AG04450 (cell line): Measurements from ENCODE around the gene MYLK. TPM values are rescaled to one million over a fixed set of nuclear protein-coding genes. Genes with fewer than 3 reads are reported as not detected.

Source experiments
- CTCF ChIA-PET: fragments of 300-600, 350-600 bp; formaldehyde crosslinking; extraction: SDS; loops from one replicate; lab custom pipeline; 2022; ENCODE audit warnings: antibody characterized with exemption, inconsistent platforms; lab: Charles Lee
- POLR2A ChIA-PET: fragments of 350-600 bp; formaldehyde crosslinking; extraction: SDS; loops from one replicate; lab custom pipeline; 2021; ENCODE audit warnings: antibody characterized with exemption, inconsistent platforms; lab: Yijun Ruan, JAX
- DNase-seq: peaks from one replicate; pipeline ENCODE4 v3.0.0-alpha.2; 2011; ENCODE audit warnings: low read depth, low spot score
- H3K27ac ChIP-seq: one replicate; pipeline ENCODE4 v1.5.1; 2012; ENCODE audit warnings: low read depth, low read length, control low read depth
- H3K27me3 ChIP-seq: one replicate; pipeline ENCODE4 v1.6.0; 2012; ENCODE audit warnings: low read length; ENCODE audit not compliant: control insufficient read depth, insufficient read depth
- H3K4me3 ChIP-seq: 2 replicates; pipeline ENCODE4 v1.5.1; 2011; ENCODE audit warnings: mild to moderate bottlenecking, low read depth, low read length, control low read depth
- H3K9me3 ChIP-seq: 2 replicates; pipeline ENCODE4 v1.5.1; 2012; ENCODE audit warnings: low read length; ENCODE audit not compliant: control insufficient read depth, insufficient read depth
- polyA plus RNA-seq: library from polyadenylated mRNA; depleted of rRNA; stranded (reverse); fragments of >200 nt; gene quantifications from 2 replicates; pipeline ENCODE4 v1.2.3, GENCODE V29; 2011
- TF ChIP-seq, protein P1 (sequence below): IDR thresholded peaks from 2 replicates; pipeline ENCODE4 v1.5.1; 2011; ENCODE audit warnings: low read depth, low read length, control low read depth, inconsistent platforms

MYLK gene
- polyA plus RNA-seq, 1 experiment, result 1,320 TPM

DNA sequence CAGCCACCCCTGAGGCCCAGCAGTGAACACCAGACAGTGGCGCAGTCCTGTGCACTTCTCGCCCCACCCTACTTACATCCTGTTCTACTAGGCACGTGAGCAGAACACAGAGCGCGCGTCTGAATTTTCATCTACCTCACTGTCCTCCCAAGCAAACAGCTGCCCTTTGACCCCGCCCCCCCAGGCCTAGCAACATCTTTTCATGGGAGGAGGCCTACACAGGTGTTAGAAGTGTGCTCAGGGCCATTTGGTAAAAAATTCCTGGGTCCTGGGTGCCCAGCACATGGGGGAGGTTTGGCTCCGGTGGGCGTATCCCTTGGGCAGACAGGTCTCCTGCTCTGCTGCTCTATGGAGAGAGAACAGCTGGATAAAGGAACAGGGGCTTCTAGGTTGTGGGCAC lies 95.0 kb downstream of the MYLK start:
- no peaks in the 10 kb centered on the region for H3K27me3 ChIP-seq
- peaks cover 2% of the 10 kb centered on the region; the same call in 1 of the 2 replicates for H3K9me3 ChIP-seq
- CTCF ChIA-PET, result interaction anchor here (1.5 kb wide), 1 partner anchor 65 kb away, joined by 6 read pairs; no protein-coding TSS in a partner anchor
- no peak overlapping the region for H3K4me3 ChIP-seq
- H3K27ac ChIP-seq, result peak overlapping the region; percentile 40
- DNase-seq, result no peak
- POLR2A ChIA-PET, result interaction anchor here (0.6 kb wide), 1 partner anchor 40 kb away, joined by 3 read pairs; no protein-coding TSS in a partner anchor
- TF ChIP-seq, protein P1, sequence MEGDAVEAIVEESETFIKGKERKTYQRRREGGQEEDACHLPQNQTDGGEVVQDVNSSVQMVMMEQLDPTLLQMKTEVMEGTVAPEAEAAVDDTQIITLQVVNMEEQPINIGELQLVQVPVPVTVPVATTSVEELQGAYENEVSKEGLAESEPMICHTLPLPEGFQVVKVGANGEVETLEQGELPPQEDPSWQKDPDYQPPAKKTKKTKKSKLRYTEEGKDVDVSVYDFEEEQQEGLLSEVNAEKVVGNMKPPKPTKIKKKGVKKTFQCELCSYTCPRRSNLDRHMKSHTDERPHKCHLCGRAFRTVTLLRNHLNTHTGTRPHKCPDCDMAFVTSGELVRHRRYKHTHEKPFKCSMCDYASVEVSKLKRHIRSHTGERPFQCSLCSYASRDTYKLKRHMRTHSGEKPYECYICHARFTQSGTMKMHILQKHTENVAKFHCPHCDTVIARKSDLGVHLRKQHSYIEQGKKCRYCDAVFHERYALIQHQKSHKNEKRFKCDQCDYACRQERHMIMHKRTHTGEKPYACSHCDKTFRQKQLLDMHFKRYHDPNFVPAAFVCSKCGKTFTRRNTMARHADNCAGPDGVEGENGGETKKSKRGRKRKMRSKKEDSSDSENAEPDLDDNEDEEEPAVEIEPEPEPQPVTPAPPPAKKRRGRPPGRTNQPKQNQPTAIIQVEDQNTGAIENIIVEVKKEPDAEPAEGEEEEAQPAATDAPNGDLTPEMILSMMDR, result no peak

- Histone ChIP-seq H3K4me3 (no peak overlapping the region), H3K27ac (no peak overlapping the region), H3K9me3 (peaks cover 2% of the 10 kb centered on the region; the same call in 1 of the 2 replicates), H3K27me3 (no peaks in the 10 kb centered on the region)
- ChIA-PET CTCF (interaction anchor here (1.5 kb wide), 1 partner anchor 65 kb away, joined by 6 read pairs; no protein-coding TSS in a partner anchor), POLR2A (interaction anchor here (0.7 kb wide), 1 partner anchor 51 kb away, joined by 3 read pairs; no protein-coding TSS in a partner anchor)
- DNase-seq, result no peak
- TF ChIP-seq, protein P1, result no peak
These were observed 95.4 kb downstream of the MYLK start for GRCh38 chr3:123788710-123789109.

- TF ChIP-seq, protein P1, result no peak
- Histone ChIP-seq H3K27me3 (no peaks in the 10 kb centered on the region), H3K9me3 (no peaks in the 10 kb centered on the region), H3K27ac (no peak overlapping the region), H3K4me3 (no peak overlapping the region)
- ChIA-PET CTCF (no interaction called here), POLR2A (no interaction called here)
- DNase-seq, result no peak
These were observed 97.0 kb downstream of the MYLK start for GRCh38 chr3:123787133-123787532.

- H3K27ac ChIP-seq, result no peak overlapping the region
- no peak overlapping the region for H3K4me3 ChIP-seq
- TF ChIP-seq, protein P1, result no peak
- CTCF ChIA-PET, result interaction anchor here (0.7 to 1.0 kb wide), 2 partner anchors 17 to 62 kb away, joined by 3 to 4 read pairs; no protein-coding TSS in a partner anchor
- POLR2A ChIA-PET, result no interaction called here
- no peaks in the 10 kb centered on the region for H3K9me3 ChIP-seq
- H3K27me3 ChIP-seq, result no peaks in the 10 kb centered on the region
- DNase-seq, result no peak
These were observed 98.5 kb downstream of the MYLK start for GRCh38 chr3:123785602-123786001.

DNA sequence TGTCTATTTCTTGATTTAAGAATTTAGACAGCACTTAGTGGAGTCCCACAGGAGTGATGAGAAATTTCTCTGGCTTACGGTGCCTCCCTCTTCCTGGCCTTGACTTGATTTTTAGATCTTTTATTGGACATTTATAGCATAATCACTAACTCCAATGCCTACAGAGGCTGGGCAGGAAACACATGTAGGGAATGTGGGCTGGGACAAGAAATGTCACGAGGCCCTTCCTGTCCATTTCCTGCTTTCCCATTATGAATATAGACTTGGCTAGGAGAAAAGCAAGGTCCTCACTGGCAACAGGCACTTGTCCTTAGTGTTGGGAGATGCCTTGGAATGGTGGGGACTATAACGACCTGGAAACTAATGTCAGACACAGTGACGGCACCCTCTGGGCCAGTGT lies 100.3 kb downstream of the MYLK start:
- ChIA-PET POLR2A (interaction anchor here (1.3 to 3.4 kb wide), 3 partner anchors 7 to 34 kb away, joined by 6 to 23 read pairs (median 19); no protein-coding TSS in a partner anchor), CTCF (interaction anchor here (0.7 kb wide), 1 partner anchor 149 kb away, joined by 3 read pairs; no protein-coding TSS in a partner anchor)
- no peaks in the 10 kb centered on the region for H3K9me3 ChIP-seq
- H3K27me3 ChIP-seq, result no peaks in the 10 kb centered on the region
- peak overlapping the region; percentile 68 for H3K27ac ChIP-seq
- no peak overlapping the region for H3K4me3 ChIP-seq
- DNase-seq, result no peak
- TF ChIP-seq, protein P1, result no peak
